Mesendoderm (in vitro differentiated cells): ENCODE results near the gene SYT8.

Experiments used
- DNase-seq: peaks from one replicate; pipeline ENCODE4 v3.0.0; 2013
- H2AK5ac ChIP-seq: 2 replicates; pipeline ENCODE4 v1.6.1; 2013; ENCODE audit warnings: low read length, inconsistent platforms
- H2BK120ac ChIP-seq: 2 replicates; pipeline ENCODE4 v1.6.1; 2013; ENCODE audit warnings: low read depth, mild to moderate bottlenecking, low read length, moderate library complexity, mixed read lengths
- H2BK15ac ChIP-seq: replicated peaks from 2 replicates; pipeline ENCODE4 v1.6.1; 2013; ENCODE audit warnings: low read depth, mild to moderate bottlenecking, moderate library complexity
- H2BK5ac ChIP-seq: 2 replicates; pipeline ENCODE4 v1.6.1; 2013; ENCODE audit warnings: low read length, inconsistent platforms
- H3K18ac ChIP-seq: 2 replicates; pipeline ENCODE4 v1.6.1; 2013; ENCODE audit warnings: mild to moderate bottlenecking, low read length, mixed read lengths
- H3K23ac ChIP-seq: one replicate; pipeline ENCODE4 v1.6.1; 2013; ENCODE audit warnings: low read length
- H3K27ac ChIP-seq: 2 replicates; pipeline ENCODE4 v1.5.1; 2013; ENCODE audit warnings: low read depth, mild to moderate bottlenecking, inconsistent platforms, low read length, moderate library complexity
- H3K27me3 ChIP-seq: 2 replicates; pipeline ENCODE4 v1.6.1; 2013; ENCODE audit warnings: low read length, control low read depth, mild to moderate bottlenecking, inconsistent platforms; ENCODE audit not compliant: insufficient read depth, poor library complexity
- H3K36me3 ChIP-seq: 2 replicates; pipeline ENCODE4 v1.6.1; 2013; ENCODE audit warnings: low read length, inconsistent platforms; ENCODE audit not compliant: control insufficient read depth, insufficient read depth
- H3K4ac ChIP-seq: one replicate; pipeline ENCODE4 v1.6.1; 2013; ENCODE audit warnings: low read depth, mild to moderate bottlenecking, low read length, moderate library complexity
- H3K4me1 ChIP-seq: 2 replicates; pipeline ENCODE4 v1.6.1; 2013; ENCODE audit warnings: low read depth, low read length, inconsistent platforms; ENCODE audit not compliant: control insufficient read depth
- H3K4me2 ChIP-seq: 2 replicates; pipeline ENCODE4 v1.6.1; 2013; ENCODE audit warnings: low read length
- H3K4me3 ChIP-seq: 2 replicates; pipeline ENCODE4 v1.5.1; 2013; ENCODE audit warnings: mild to moderate bottlenecking, low read length
- H3K56ac ChIP-seq: one replicate; pipeline ENCODE4 v1.6.1; 2013; ENCODE audit warnings: low read length
- H3K79me1 ChIP-seq: 2 replicates; pipeline ENCODE4 v1.6.1; 2013; ENCODE audit warnings: low read length, inconsistent platforms
- H3K79me2 ChIP-seq: 2 replicates; pipeline ENCODE4 v1.6.1; 2013; ENCODE audit warnings: mild to moderate bottlenecking, low read length; ENCODE audit not compliant: control insufficient read depth, insufficient read depth
- H3K9ac ChIP-seq: 2 replicates; pipeline ENCODE4 v1.6.1; 2013; ENCODE audit warnings: low read length, inconsistent platforms
- H4K5ac ChIP-seq: one replicate; pipeline ENCODE4 v1.6.1; 2013; ENCODE audit warnings: low read length
- H4K8ac ChIP-seq: one replicate; pipeline ENCODE4 v1.6.1; 2013; ENCODE audit warnings: low read depth, mild to moderate bottlenecking, control low read depth, low read length, moderate library complexity
- WGBS: extraction: QIAGEN DNeasy Blood & Tissue Kit; methylation state at CpG from one replicate; pipeline ENCODE4 v1.1.7; 2013; ENCODE audit warnings: low lambda C conversion rate, missing lambda C conversion rate; ENCODE audit not compliant: insufficient coverage; ENCODE audit errors: extremely low coverage; 5-methylcytosine and 5-hydroxymethylcytosine counted together

Gene SYT8

DNA sequence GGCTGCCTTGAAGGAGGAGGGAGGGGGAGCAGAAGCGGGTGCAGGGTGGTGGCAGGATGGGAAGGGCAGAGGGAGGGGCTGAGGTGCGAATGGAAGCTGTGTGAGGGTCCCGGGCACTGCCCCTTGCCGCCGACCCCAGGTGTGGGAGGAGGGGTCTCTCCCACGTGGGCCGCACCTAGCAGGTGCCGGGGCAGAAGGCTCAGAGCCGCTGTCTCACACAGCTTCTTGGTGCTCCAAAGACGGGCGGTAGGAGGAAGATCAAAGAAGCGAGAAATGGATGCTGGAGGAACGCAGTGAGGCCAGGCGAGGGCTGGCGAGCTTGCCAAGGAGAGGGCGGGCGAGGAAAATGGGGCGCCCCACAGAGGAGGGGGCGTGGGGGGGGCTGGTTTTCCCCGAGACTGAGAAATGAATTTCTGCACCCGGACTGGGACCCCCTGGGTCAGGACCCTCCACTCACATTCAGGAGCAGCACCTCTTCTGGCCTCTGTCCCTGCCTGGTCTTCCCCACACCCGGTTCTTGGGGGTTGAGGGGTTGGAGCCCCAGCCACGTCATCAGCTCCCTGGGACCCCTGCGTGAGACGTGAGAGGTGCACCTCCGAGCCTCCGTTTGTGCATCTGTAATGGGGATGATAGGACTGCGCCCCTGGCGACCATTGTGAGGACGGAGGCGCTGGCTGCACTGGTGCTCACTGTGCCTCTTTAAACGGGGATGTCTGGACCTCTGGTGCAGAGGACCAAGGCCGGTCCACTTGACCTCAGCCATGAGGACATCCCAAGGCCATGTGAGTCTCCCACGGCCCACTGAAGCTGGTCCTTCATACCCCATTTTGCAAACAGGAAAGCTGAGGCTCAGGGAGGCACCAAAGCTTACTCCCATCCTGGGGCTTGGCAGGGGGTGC lies 34.9 kb downstream of the SYT8 start:
- Histone ChIP-seq H3K4me1 (no peaks in the 10 kb centered on the region), H3K4me3 (no peak overlapping the region), H3K27ac (no peak overlapping the region), H4K8ac (no peak overlapping the region), H3K36me3 (no peaks in the 10 kb centered on the region), H4K5ac (no peak overlapping the region), H2BK120ac (no peak overlapping the region), H3K9ac (no peak overlapping the region), H3K4me2 (no peak overlapping the region), H3K27me3 (no peaks in the 10 kb centered on the region), H3K23ac (no peak overlapping the region), H2AK5ac (no peak overlapping the region), H2BK5ac (no peak overlapping the region), H3K18ac (no peak overlapping the region), H3K4ac (no peak overlapping the region), H3K79me1 (no peaks in the 10 kb centered on the region), H3K56ac (no peak overlapping the region), H2BK15ac (no peak overlapping the region), H3K79me2 (no peaks in the 10 kb centered on the region)
- no peak for DNase-seq
- no CpG with 5 or more reads among the region's 34 CpGs for WGBS

DNA sequence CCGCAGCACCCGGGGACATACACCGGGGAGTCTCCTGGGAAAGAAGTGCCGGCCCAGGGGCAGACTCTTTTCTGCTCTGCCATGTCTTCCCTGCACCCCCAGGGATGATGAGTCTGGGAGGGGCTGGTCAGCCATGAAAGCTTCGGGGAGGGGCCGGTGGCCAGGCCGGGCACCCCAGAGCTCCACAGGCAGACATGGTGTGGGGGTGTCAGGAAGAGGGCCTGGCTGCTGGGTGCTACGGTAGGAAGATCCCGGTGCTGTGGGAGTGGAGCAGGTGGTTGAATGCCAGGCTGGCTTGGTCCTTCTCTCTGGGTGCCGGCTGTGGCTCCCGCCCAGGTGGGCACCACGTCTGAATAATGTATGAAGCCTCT lies 35.5 kb downstream of the SYT8 start:
- Histone ChIP-seq H3K4ac (no peak overlapping the region), H2BK15ac (no peak overlapping the region), H3K4me1 (no peaks in the 10 kb centered on the region), H3K27me3 (no peaks in the 10 kb centered on the region), H2AK5ac (no peak overlapping the region), H4K8ac (no peak overlapping the region), H3K56ac (no peak overlapping the region), H3K36me3 (no peaks in the 10 kb centered on the region), H3K27ac (no peak overlapping the region), H2BK5ac (no peak overlapping the region), H3K79me1 (no peaks in the 10 kb centered on the region), H3K79me2 (no peaks in the 10 kb centered on the region), H3K18ac (no peak overlapping the region), H2BK120ac (no peak overlapping the region), H3K4me2 (no peak overlapping the region), H3K4me3 (no peak overlapping the region), H3K23ac (no peak overlapping the region), H3K9ac (no peak overlapping the region), H4K5ac (no peak overlapping the region)
- DNase-seq, result no peak
- no CpG with 5 or more reads among the region's 12 CpGs for WGBS

DNA sequence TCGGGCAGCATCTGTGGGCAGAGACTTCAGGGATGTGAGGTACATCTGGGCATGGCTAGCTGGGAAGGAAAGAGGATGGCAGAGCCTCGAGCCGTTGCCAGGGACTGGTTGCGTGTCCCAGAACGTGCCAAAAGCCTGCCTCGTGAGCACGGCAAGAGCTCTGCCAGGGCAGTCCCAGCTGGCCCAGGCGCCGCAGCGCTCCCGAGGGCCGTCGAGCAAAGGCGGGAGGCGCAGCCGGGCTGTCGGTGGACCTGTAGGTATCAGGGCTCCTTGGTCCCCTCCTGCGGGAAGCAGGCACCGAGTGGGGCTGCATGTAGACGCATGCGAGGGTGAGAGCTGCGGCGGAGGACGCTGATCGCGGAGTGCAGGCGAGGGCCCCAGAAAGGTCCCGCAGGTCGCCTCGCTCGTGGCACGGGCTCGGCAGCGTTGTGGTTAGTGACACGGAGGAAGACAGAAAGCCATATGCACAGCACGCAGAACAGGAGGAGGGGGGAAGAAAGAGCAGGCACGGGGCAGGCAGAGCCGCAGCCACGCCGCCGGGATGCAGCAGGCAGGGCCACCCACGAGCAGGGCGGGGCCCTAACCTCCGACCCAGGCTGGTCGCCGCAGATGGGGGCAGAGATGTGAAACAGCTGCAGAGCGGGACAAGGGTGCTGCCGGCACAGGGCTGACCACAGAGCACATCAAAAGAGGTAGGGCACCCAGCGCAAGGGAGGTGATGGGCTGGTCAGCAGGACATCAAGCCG lies 36.1 kb downstream of the SYT8 start:
- Histone ChIP-seq H2BK5ac (no peak overlapping the region), H3K4me1 (no peaks in the 10 kb centered on the region), H3K27ac (no peak overlapping the region), H3K4me2 (no peak overlapping the region), H3K4me3 (no peak overlapping the region), H3K56ac (no peak overlapping the region), H3K27me3 (no peaks in the 10 kb centered on the region), H3K36me3 (no peaks in the 10 kb centered on the region), H2BK15ac (no peak overlapping the region), H3K4ac (no peak overlapping the region), H4K5ac (no peak overlapping the region), H2AK5ac (no peak overlapping the region), H3K79me1 (no peaks in the 10 kb centered on the region), H2BK120ac (no peak overlapping the region), H3K9ac (no peak overlapping the region), H3K23ac (no peak overlapping the region), H4K8ac (no peak overlapping the region), H3K18ac (no peak overlapping the region), H3K79me2 (no peaks in the 10 kb centered on the region)
- no CpG with 5 or more reads among the region's 50 CpGs for WGBS
- no peak for DNase-seq

DNA sequence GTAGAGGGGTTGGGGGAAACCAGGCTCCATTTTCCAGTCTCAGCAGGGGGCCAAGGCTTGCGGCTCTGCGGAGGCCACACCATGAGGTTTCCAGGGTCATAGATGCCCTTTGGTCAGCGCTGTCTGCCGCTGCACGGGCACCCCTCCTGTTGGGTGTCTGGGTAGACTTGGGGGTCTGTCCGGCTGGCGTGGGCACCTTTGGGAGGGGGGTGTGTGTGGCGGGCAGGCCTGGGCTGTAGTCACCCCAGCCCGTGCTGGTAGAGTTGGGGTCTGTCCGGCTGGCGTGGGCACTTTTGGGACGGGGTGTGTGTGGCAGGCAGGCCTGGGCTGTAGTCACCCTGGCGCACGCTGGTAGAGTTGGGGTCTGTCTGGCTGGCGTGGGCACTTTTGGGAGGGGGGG lies 36.7 kb downstream of the SYT8 start:
- Histone ChIP-seq H2BK15ac (no peak overlapping the region), H3K36me3 (no peaks in the 10 kb centered on the region), H3K4ac (no peak overlapping the region), H3K27ac (no peak overlapping the region), H3K79me2 (no peaks in the 10 kb centered on the region), H3K4me3 (no peak overlapping the region), H4K5ac (no peak overlapping the region), H2AK5ac (no peak overlapping the region), H3K4me2 (no peak overlapping the region), H3K18ac (no peak overlapping the region), H3K4me1 (no peaks in the 10 kb centered on the region), H3K56ac (no peak overlapping the region), H2BK5ac (no peak overlapping the region), H4K8ac (no peak overlapping the region), H3K79me1 (no peaks in the 10 kb centered on the region), H3K9ac (no peak overlapping the region), H2BK120ac (no peak overlapping the region), H3K23ac (no peak overlapping the region), H3K27me3 (no peaks in the 10 kb centered on the region)
- DNase-seq, result no peak
- WGBS, result no CpG with 5 or more reads among the region's 15 CpGs

DNA sequence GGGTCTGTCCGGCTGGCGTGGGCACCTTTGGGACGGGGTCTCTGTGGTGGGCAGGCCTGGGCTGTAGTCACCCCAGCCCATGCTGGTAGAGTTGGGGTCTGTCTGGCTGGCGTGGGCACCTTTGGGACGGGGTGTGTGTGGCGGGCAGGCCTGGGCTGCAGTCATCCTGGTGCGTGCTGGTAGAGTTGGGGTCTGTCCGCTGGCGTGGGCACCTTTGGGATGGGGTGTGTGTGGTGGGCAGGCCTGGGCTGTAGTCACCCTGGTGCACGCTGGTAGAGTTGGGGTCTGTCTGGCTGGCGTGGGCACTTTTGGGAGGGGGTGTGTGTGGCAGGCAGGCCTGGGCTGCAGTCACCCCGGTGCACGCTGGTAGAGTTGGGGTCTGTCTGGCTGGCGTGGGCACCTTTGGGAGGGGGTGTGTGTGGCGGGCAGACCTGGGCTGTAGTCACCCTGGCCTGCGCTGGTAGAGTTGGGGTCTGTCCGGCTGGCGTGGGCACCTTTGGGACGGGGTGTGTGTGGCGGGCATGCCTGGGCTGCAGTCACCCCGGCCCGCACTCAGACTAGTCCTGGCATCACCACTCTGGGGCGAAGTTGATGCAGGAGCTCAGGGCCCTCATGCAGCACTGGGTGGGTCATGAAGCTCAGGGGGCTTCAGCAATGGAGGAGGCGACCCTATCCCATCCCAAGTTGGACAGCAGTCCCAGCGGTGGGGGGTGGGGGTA lies 37.6 kb downstream of the SYT8 start:
- Histone ChIP-seq H3K4me1 (no peaks in the 10 kb centered on the region), H4K5ac (no peak overlapping the region), H3K23ac (no peak overlapping the region), H3K18ac (no peak overlapping the region), H3K27ac (no peak overlapping the region), H3K56ac (no peak overlapping the region), H2BK5ac (no peak overlapping the region), H3K4me3 (no peak overlapping the region), H3K4me2 (no peak overlapping the region), H2AK5ac (no peak overlapping the region), H3K79me1 (no peaks in the 10 kb centered on the region), H3K79me2 (no peaks in the 10 kb centered on the region), H3K36me3 (no peaks in the 10 kb centered on the region), H3K9ac (no peak overlapping the region), H3K27me3 (no peaks in the 10 kb centered on the region), H4K8ac (no peak overlapping the region), H2BK120ac (no peak overlapping the region), H2BK15ac (no peak overlapping the region), H3K4ac (no peak overlapping the region)
- no CpG with 5 or more reads among the region's 25 CpGs for WGBS
- DNase-seq, result no peak
